OCI-LY3 (cell line): ENCODE measurements around the gene TTC28.

Experiments used
- EZH2phosphoT487 ChIP-seq: fragments of 200-600 bp; shearing (Covaris generic); IDR thresholded peaks from 2 replicates; pipeline ENCODE4 v1.6.1; 2018; ENCODE audit warnings: antibody characterized with exemption, mixed run types, low read depth
- TF ChIP-seq, protein P1 (sequence below): fragments of 200-600, 300-600 bp; sonication (generic); IDR thresholded peaks from 2 replicates; pipeline ENCODE4 v1.5.1; 2014; ENCODE audit warnings: antibody characterized with exemption, low read length, low read depth

- TF ChIP-seq EZH2phosphoT487: no peak
- TF ChIP-seq, protein P1, sequence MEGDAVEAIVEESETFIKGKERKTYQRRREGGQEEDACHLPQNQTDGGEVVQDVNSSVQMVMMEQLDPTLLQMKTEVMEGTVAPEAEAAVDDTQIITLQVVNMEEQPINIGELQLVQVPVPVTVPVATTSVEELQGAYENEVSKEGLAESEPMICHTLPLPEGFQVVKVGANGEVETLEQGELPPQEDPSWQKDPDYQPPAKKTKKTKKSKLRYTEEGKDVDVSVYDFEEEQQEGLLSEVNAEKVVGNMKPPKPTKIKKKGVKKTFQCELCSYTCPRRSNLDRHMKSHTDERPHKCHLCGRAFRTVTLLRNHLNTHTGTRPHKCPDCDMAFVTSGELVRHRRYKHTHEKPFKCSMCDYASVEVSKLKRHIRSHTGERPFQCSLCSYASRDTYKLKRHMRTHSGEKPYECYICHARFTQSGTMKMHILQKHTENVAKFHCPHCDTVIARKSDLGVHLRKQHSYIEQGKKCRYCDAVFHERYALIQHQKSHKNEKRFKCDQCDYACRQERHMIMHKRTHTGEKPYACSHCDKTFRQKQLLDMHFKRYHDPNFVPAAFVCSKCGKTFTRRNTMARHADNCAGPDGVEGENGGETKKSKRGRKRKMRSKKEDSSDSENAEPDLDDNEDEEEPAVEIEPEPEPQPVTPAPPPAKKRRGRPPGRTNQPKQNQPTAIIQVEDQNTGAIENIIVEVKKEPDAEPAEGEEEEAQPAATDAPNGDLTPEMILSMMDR: no peak
Measured at GRCh38 chr22:28179392-28179791, 500.2 kb downstream of the TTC28 start.
